SK-N-SH (cell line): ENCODE data around the gene NFRKB. TPM values are rescaled to one million over a fixed set of nuclear protein-coding genes. Genes with fewer than 3 reads are reported as not detected.

Experiments used
- CTCF ChIA-PET: fragments of 300-600, 350-600 bp; formaldehyde crosslinking; extraction: SDS; loops from one replicate; lab custom pipeline; 2021; lab: Yijun Ruan, JAX
- POLR2A ChIA-PET: fragments of 350-600 bp; sonication (Branson Sonifier 250); formaldehyde crosslinking; extraction: SDS; loops from one replicate; lab custom pipeline; 2020; ENCODE audit warnings: antibody characterized with exemption, inconsistent platforms; lab: Yijun Ruan, JAX
- DNase-seq: peaks from one replicate; pipeline ENCODE4 v3.0.0; 2012
- H2AFZ ChIP-seq: fragments of 200-600 bp; sonication (generic); 2 replicates; pipeline ENCODE4 v1.8.1; 2016; ENCODE audit warnings: antibody characterized with exemption, mild to moderate bottlenecking, low read depth
- H3F3A ChIP-seq: fragments of 200-600 bp; sonication (generic); replicated peaks from 2 replicates; pipeline ENCODE3; 2016; ENCODE audit warnings: antibody characterized with exemption, mild to moderate bottlenecking; ENCODE audit not compliant: insufficient read depth
- H3K27ac ChIP-seq, 2 experiments: fragments of 200-500 bp in 1 of 2; fragments of 200-600 bp in 1 of 2; sonication (Bioruptor generic) in 1 of 2; sonication (generic), shearing (Covaris generic) in 1 of 2; 2 replicates each; pipeline versions ENCODE4 v1.5.1 to v1.6.1; 2014 to 2016; ENCODE audit warnings: low read depth in 2 of 2, inconsistent platforms in 1 of 2, low read length in 1 of 2, mild to moderate bottlenecking in 1 of 2, mixed read lengths in 1 of 2
- H3K27me3 ChIP-seq: fragments of 200-600 bp; sonication (generic), shearing (Covaris generic); 2 replicates; pipeline ENCODE4 v1.6.1; 2016; ENCODE audit warnings: mixed run types; ENCODE audit not compliant: insufficient read depth
- H3K36me3 ChIP-seq, 2 experiments: fragments of 200-500 bp in 1 of 2; fragments of 200-600 bp in 1 of 2; sonication (Bioruptor generic) in 1 of 2; sonication (generic) in 1 of 2; replicated peaks in 1 of 2; 2 replicates each; pipeline versions ENCODE3 to v1.5.1; 2014 to 2016; ENCODE audit warnings: low read length in 1 of 2, mild to moderate bottlenecking in 1 of 2; ENCODE audit not compliant: insufficient read depth in 2 of 2, control insufficient read depth in 1 of 2
- H3K4me1 ChIP-seq, 2 experiments: fragments of 200-500 bp in 1 of 2; fragments of 200-600 bp in 1 of 2; sonication (Bioruptor generic) in 1 of 2; sonication (generic), shearing (Covaris generic) in 1 of 2; 2 replicates each; pipeline versions ENCODE4 v1.5.1 to v1.6.1; 2014 to 2016; ENCODE audit warnings: low read depth in 1 of 2, low read length in 1 of 2, mixed run types in 1 of 2; ENCODE audit not compliant: insufficient read depth in 2 of 2, control insufficient read depth in 1 of 2
- H3K4me2 ChIP-seq: fragments of 200-600 bp; sonication (generic), shearing (Covaris generic); 2 replicates; pipeline ENCODE4 v1.6.1; 2017; ENCODE audit warnings: mixed run types
- H3K4me3 ChIP-seq, 2 experiments: fragments of 200-500 bp in 1 of 2; fragments of 200-600 bp in 1 of 2; sonication (Bioruptor generic) in 1 of 2; sonication (generic), shearing (Covaris generic) in 1 of 2; 2 replicates each; pipeline versions ENCODE4 v1.5.1 to v1.8.1; 2014 to 2016; ENCODE audit warnings: low read depth in 2 of 2, inconsistent platforms in 1 of 2, low read length in 1 of 2, mild to moderate bottlenecking in 1 of 2, mixed read lengths in 1 of 2, moderate library complexity in 1 of 2
- H3K79me2 ChIP-seq: fragments of 200-600 bp; sonication (generic); 2 replicates; pipeline ENCODE4 v1.8.1; 2017; ENCODE audit warnings: mild to moderate bottlenecking; ENCODE audit not compliant: insufficient read depth
- H3K9ac ChIP-seq: fragments of 200-600 bp; sonication (generic); 2 replicates; pipeline ENCODE4 v1.6.1; 2017; ENCODE audit warnings: mixed run types
- H3K9me2 ChIP-seq: fragments of 200-600 bp; sonication (generic); 2 replicates; pipeline ENCODE4 v1.6.1; 2017; ENCODE audit warnings: mixed run types
- H3K9me3 ChIP-seq: fragments of 200-600 bp; sonication (generic); 2 replicates; pipeline ENCODE4 v1.6.1; 2017; ENCODE audit warnings: mixed run types, mild to moderate bottlenecking, moderate library complexity
- H4K20me1 ChIP-seq: fragments of 200-600 bp; sonication (generic); 2 replicates; pipeline ENCODE4 v1.6.1; 2017; ENCODE audit warnings: mild to moderate bottlenecking, mixed run types; ENCODE audit not compliant: insufficient read depth
- CTCF ChIP-seq: fragments of 200-600 bp; sonication (generic); IDR thresholded peaks from 2 replicates; pipeline ENCODE4 v1.6.1; 2017; ENCODE audit warnings: antibody characterized with exemption, mild to moderate bottlenecking, moderate library complexity
- EZH2phosphoT487 ChIP-seq: fragments of 200-600 bp; sonication (generic); IDR thresholded peaks from 2 replicates; pipeline ENCODE4 v1.6.1; 2017; ENCODE audit warnings: low read depth, mixed run types, mild to moderate bottlenecking, antibody characterized with exemption, moderate library complexity, borderline replicate concordance
- GABPA ChIP-seq: IDR thresholded peaks from 2 replicates; pipeline ENCODE4 v1.4.0; 2012; ENCODE audit warnings: low read depth, mild to moderate bottlenecking
- JUND ChIP-seq: IDR thresholded peaks from 2 replicates; pipeline ENCODE4 v1.4.0; 2012
- MEF2A ChIP-seq: IDR thresholded peaks from 2 replicates; pipeline ENCODE4 v1.4.0; 2012; ENCODE audit warnings: low read depth, borderline replicate concordance
- MXI1 ChIP-seq: IDR thresholded peaks from 2 replicates; pipeline ENCODE4 v1.6.1; 2012; ENCODE audit warnings: mild to moderate bottlenecking, low read depth, low read length, improper control_type of control experiment
- NFIC ChIP-seq: IDR thresholded peaks from 2 replicates; pipeline ENCODE4 v1.4.0; 2012; ENCODE audit warnings: borderline replicate concordance
- NRF1 ChIP-seq: IDR thresholded peaks from 2 replicates; pipeline ENCODE4 v1.6.1; 2012; ENCODE audit warnings: low read depth, mild to moderate bottlenecking, low read length
- PBX3 ChIP-seq: IDR thresholded peaks from 2 replicates; pipeline ENCODE4; 2012
- RAD21 ChIP-seq: IDR thresholded peaks from 2 replicates; pipeline ENCODE4 v1.6.1; 2012; ENCODE audit warnings: mild to moderate bottlenecking, low read length
- REST ChIP-seq: IDR thresholded peaks from 2 replicates; pipeline ENCODE4 v1.6.1; 2012; ENCODE audit warnings: mild to moderate bottlenecking, low read depth, low read length, moderate library complexity
- TCF12 ChIP-seq: IDR thresholded peaks from 2 replicates; pipeline ENCODE4 v1.4.0; 2012
- TEAD4 ChIP-seq: IDR thresholded peaks from 2 replicates; pipeline ENCODE4 v1.4.0; 2012; ENCODE audit warnings: mild to moderate bottlenecking, borderline replicate concordance; ENCODE audit not compliant: insufficient read depth
- WGBS: methylation state at CpG from one replicate; pipeline ENCODE4 v1.1.6; 2017; ENCODE audit warnings: low lambda C conversion rate; 5-methylcytosine and 5-hydroxymethylcytosine counted together
- polyA plus RNA-seq, 3 experiments: library from polyadenylated mRNA; depleted of rRNA; stranded (reverse); fragments of >200 nt; gene quantifications; 2 replicates each; pipeline ENCODE4 v1.2.3, GENCODE V29; 2012
- TF ChIP-seq, protein P1 (sequence below): IDR thresholded peaks from 2 replicates; pipeline ENCODE4 v1.4.0; 2012; ENCODE audit warnings: low read depth, borderline replicate concordance
- TF ChIP-seq, protein P2 (sequence below): fragments of 150-350 bp; IDR thresholded peaks from 2 replicates; pipeline ENCODE4 v1.6.1; 2017; ENCODE audit warnings: antibody characterized with exemption, low read length, low read depth, borderline replicate concordance

The NFRKB gene
- polyA plus RNA-seq, 1 of the 3 experiments (the other 2 are of a cell fraction), result 13.5 TPM

DNA sequence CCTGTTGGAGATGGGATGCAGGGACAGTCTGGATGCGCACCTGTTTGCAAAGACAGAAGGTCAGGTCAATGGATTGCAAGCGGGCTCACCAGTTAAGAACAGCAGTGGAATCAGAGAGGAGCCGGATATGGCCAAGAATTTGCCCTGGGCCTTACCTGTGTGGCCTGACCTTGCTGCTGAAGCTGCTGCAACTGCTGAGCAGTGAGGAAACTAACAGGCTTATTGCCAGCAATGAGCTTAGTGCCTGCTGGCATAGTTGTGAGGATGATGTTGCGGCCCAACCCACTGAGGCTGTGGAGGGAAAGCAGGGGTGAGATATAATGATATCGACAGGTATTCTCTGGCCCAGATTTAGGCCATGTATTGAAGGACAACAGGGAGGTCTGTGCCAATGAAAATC, 30.6 kb downstream of the NFRKB start:
- Histone ChIP-seq H2AFZ (no peak overlapping the region), H3K4me2 (no peak overlapping the region), H3K4me1 (peaks cover 5 to 12% of the 10 kb centered on the region in 2 experiments; a peak in 3 of 4 replicates), H3K9ac (no peak overlapping the region), H3F3A (peaks cover 3% of the 10 kb centered on the region), H3K27ac (no peak overlapping the region), H3K79me2 (no peaks in the 10 kb centered on the region), H3K27me3 (no peaks in the 10 kb centered on the region), H3K9me2 (no peaks in the 10 kb centered on the region)
- ChIA-PET CTCF (no interaction called here), POLR2A (no interaction called here)
- WGBS, result 94% methylated on average over 5 of the region's 5 CpGs
- DNase-seq, result no peak
- TF ChIP-seq CTCF, result no peak
- TF ChIP-seq, all 33 proteins: peak for 0
- H3K4me3 ChIP-seq, result no peak overlapping the region
- H4K20me1 ChIP-seq, result 0 out of 2 replicates have a peak, but pooled peaks cover 4% of the 10 kb centered on the region
- H3K36me3 ChIP-seq, result peaks cover 16 to 59% of the 10 kb centered on the region in 2 experiments
- H3K9me3 ChIP-seq, result no peaks in the 10 kb centered on the region

DNA sequence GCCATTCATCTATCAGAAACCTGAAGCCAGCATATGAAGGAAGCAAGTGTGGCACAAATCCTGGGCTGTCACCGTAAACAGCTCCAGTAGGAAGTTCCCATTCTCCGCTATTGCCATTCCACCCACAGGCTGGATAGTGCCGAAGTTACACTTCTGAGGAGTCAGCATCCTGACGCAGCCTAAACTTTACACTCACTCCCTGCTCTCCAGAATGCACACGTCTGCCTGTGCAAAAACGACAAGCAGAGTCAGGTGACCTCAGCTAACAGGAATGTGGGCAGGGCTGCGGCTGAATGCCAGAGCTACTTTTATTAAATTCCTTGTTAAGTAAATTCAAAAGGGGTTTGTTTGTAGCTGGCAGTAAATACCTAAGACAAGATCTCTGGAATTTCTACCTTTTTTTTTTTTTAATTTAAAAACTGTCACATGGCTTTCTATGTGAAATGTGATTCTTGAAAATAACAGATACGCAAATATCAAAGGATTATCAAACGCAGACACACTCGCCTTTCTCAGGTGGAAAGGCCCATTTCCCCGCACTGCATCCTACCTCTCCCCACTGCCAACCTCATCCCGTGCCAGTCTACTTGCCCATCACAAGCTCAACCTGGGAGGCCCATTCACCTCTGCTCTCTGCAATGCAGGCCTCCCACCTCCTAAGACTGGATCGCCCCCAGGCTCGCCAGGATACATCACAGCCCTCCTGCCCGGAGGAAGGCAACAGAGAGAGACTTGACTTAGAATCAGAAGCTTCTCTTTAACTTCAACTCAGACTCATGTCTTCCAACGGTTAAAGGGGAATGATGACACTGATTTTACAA, 33.5 kb downstream of the NFRKB start:
- no peak overlapping the region for H2AFZ ChIP-seq
- peaks cover 6 to 38% of the 10 kb centered on the region in 2 experiments for H3K36me3 ChIP-seq
- no peaks in the 10 kb centered on the region for H3K79me2 ChIP-seq
- no peak for DNase-seq
- no peaks in the 10 kb centered on the region for H3K27me3 ChIP-seq
- H3K27ac ChIP-seq, result no peak overlapping the region; a peak in 1 of 4 replicates
- H3K9me3 ChIP-seq, result no peaks in the 10 kb centered on the region
- H4K20me1 ChIP-seq, result 0 out of 2 replicates have a peak, but pooled peaks cover 4% of the 10 kb centered on the region
- 45% methylated on average over 16 of the region's 16 CpGs for WGBS
- ChIA-PET POLR2A (no interaction called here), CTCF (interaction anchor here (1.1 to 1.6 kb wide), 2 partner anchors 15 to 530 kb away, joined by 3 to 4 read pairs; no protein-coding TSS in a partner anchor)
- no peaks in the 10 kb centered on the region for H3K9me2 ChIP-seq
- peaks cover 3% of the 10 kb centered on the region for H3F3A ChIP-seq
- H3K4me1 ChIP-seq, result peaks cover 5 to 12% of the 10 kb centered on the region in 2 experiments; a peak in 3 of 4 replicates
- H3K4me2 ChIP-seq, result peak overlapping the region; percentile 31; the same call in 1 of the 2 replicates
- H3K9ac ChIP-seq, result no peak overlapping the region
- H3K4me3 ChIP-seq, result no peak overlapping the region
- TF ChIP-seq PBX3 (peak; percentile 47; the same call in 1 of the 2 replicates), REST (no peak), NRF1 (no peak), TEAD4 (peak; percentile 82; the same call in 1 of the 2 replicates), JUND (peak; percentile 81), MXI1 (no peak), GABPA (no peak), TCF12 (peak; percentile 64; the same call in 1 of the 2 replicates), RAD21 (no peak), MEF2A (no peak), NFIC (0 out of 2 replicates have a peak, but pooled peaks have one; percentile 44), EZH2phosphoT487 (no peak)
- TF ChIP-seq, protein P1, sequence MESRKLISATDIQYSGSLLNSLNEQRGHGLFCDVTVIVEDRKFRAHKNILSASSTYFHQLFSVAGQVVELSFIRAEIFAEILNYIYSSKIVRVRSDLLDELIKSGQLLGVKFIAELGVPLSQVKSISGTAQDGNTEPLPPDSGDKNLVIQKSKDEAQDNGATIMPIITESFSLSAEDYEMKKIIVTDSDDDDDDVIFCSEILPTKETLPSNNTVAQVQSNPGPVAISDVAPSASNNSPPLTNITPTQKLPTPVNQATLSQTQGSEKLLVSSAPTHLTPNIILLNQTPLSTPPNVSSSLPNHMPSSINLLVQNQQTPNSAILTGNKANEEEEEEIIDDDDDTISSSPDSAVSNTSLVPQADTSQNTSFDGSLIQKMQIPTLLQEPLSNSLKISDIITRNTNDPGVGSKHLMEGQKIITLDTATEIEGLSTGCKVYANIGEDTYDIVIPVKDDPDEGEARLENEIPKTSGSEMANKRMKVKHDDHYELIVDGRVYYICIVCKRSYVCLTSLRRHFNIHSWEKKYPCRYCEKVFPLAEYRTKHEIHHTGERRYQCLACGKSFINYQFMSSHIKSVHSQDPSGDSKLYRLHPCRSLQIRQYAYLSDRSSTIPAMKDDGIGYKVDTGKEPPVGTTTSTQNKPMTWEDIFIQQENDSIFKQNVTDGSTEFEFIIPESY, result no peak
- TF ChIP-seq, protein P2, sequence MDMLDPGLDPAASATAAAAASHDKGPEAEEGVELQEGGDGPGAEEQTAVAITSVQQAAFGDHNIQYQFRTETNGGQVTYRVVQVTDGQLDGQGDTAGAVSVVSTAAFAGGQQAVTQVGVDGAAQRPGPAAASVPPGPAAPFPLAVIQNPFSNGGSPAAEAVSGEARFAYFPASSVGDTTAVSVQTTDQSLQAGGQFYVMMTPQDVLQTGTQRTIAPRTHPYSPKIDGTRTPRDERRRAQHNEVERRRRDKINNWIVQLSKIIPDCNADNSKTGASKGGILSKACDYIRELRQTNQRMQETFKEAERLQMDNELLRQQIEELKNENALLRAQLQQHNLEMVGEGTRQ, result no peak
